Neural progenitor cell (in vitro differentiated cells): ENCODE data around the gene ZNF827. TPM values are rescaled to one million over a fixed set of nuclear protein-coding genes. Genes with fewer than 3 reads are reported as not detected.
A peak's percentile ranks its signal among the peaks of the same experiment; 100 is the strongest.

ENCODE experiments used
- DNase-seq: peaks from one replicate; pipeline ENCODE4 v3.0.0-alpha.2; 2016; ENCODE audit warnings: low spot score
- H2AFZ ChIP-seq: fragments of 200-600 bp; sonication (generic); replicated peaks from 2 replicates; pipeline ENCODE4 v1.6.1; 2016; ENCODE audit warnings: antibody characterized with exemption
- H3F3A ChIP-seq: fragments of 200-600 bp; sonication (generic); 2 replicates; pipeline ENCODE4 v1.6.1; 2016; ENCODE audit warnings: antibody characterized with exemption, low read depth
- H3K27ac ChIP-seq: fragments of 200-600 bp; sonication (generic); 2 replicates; pipeline ENCODE4 v1.5.1; 2016; ENCODE audit warnings: mild to moderate bottlenecking
- H3K27me3 ChIP-seq: fragments of 200-600 bp; sonication (generic); 2 replicates; pipeline ENCODE4 v1.6.1; 2016; ENCODE audit warnings: mild to moderate bottlenecking, moderate library complexity
- H3K36me3 ChIP-seq: fragments of 200-600 bp; sonication (generic); 2 replicates; pipeline ENCODE4 v1.5.1; 2016
- H3K4me1 ChIP-seq: fragments of 200-600 bp; sonication (generic); 2 replicates; pipeline ENCODE4 v1.6.1; 2016; ENCODE audit warnings: mixed run types
- H3K4me2 ChIP-seq: fragments of 200-600 bp; sonication (generic); 2 replicates; pipeline ENCODE4 v1.6.1; 2016
- H3K4me3 ChIP-seq: fragments of 200-600 bp; sonication (generic); 2 replicates; pipeline ENCODE4 v1.5.1; 2016
- H3K79me2 ChIP-seq: fragments of 200-600 bp; sonication (generic); 2 replicates; pipeline ENCODE4 v1.6.1; 2016; ENCODE audit warnings: low read depth
- H3K9ac ChIP-seq: fragments of 200-600 bp; sonication (generic); 2 replicates; pipeline ENCODE4 v1.6.1; 2016
- H3K9me3 ChIP-seq: fragments of 200-600 bp; sonication (generic); 2 replicates; pipeline ENCODE4 v1.5.1; 2016; ENCODE audit warnings: low read depth
- H4K20me1 ChIP-seq: fragments of 200-600 bp; sonication (generic); 2 replicates; pipeline ENCODE4 v1.6.1; 2016; ENCODE audit warnings: low read depth
- H3K27ac Mint-ChIP-seq: 3 replicates; pipeline ENCODE4 v1.8.0; 2021; ENCODE audit warnings: mixed read lengths
- H3K27me3 Mint-ChIP-seq: 2 replicates; pipeline ENCODE4 v1.8.0; 2022; ENCODE audit warnings: low read depth, mild to moderate bottlenecking, inconsistent platforms, moderate library complexity, mixed read lengths; ENCODE audit not compliant: insufficient read depth
- H3K36me3 Mint-ChIP-seq: 3 replicates; pipeline ENCODE4 v1.8.0; 2021; ENCODE audit warnings: mixed read lengths
- H3K4me1 Mint-ChIP-seq: 3 replicates; pipeline ENCODE4 v1.8.0; 2021; ENCODE audit warnings: mixed read lengths
- H3K4me3 Mint-ChIP-seq: 3 replicates; pipeline ENCODE4 v1.8.0; 2021; ENCODE audit warnings: mild to moderate bottlenecking, moderate library complexity, mixed read lengths
- H3K9me3 Mint-ChIP-seq: 3 replicates; pipeline ENCODE4 v1.8.0; 2020; ENCODE audit warnings: mixed read lengths
- CTCF ChIP-seq: fragments of 200-600 bp; sonication (generic); IDR thresholded peaks from 2 replicates; pipeline ENCODE4 v1.5.1; 2017; ENCODE audit warnings: antibody characterized with exemption, mild to moderate bottlenecking
- EZH2 ChIP-seq: fragments of 200-600 bp; sonication (generic); IDR thresholded peaks from 2 replicates; pipeline ENCODE4 v1.6.1; 2017; ENCODE audit warnings: antibody characterized with exemption, mild to moderate bottlenecking, moderate library complexity
- EZH2phosphoT487 ChIP-seq: fragments of 200-600 bp; sonication (generic); IDR thresholded peaks from 2 replicates; pipeline ENCODE4 v1.6.1; 2017; ENCODE audit warnings: antibody characterized with exemption
- total RNA-seq: library from RNA; depleted of rRNA; stranded (reverse); fragments of >200 nt; gene quantifications from 2 replicates; pipeline ENCODE4 v1.2.3, GENCODE V29; 2015; ENCODE audit warnings: low replicate concordance

The ZNF827 gene
- total RNA-seq, 1 donor from 2014 or later: 7.7 TPM

- H3K9ac ChIP-seq: no peak overlapping the region
- no peak for DNase-seq
- no peaks in the 10 kb centered on the region for H3F3A ChIP-seq
- H3K27me3 ChIP-seq: no peaks in the 10 kb centered on the region
- peaks cover 24% of the 10 kb centered on the region for H3K4me1 ChIP-seq
- peak overlapping the region; percentile 14 for H3K27ac ChIP-seq
- peaks cover 13% of the 10 kb centered on the region for H3K79me2 ChIP-seq
- H3K4me3 Mint-ChIP-seq: no peak overlapping the region
- peaks cover 32% of the 10 kb centered on the region for H3K36me3 Mint-ChIP-seq
- TF ChIP-seq CTCF (no peak), EZH2phosphoT487 (no peak), EZH2 (no peak)
- no peaks in the 10 kb centered on the region for H3K9me3 Mint-ChIP-seq
- H3K9me3 ChIP-seq: no peaks in the 10 kb centered on the region
- peaks cover 23% of the 10 kb centered on the region for H4K20me1 ChIP-seq
- no peak overlapping the region for H3K4me3 ChIP-seq
- peaks cover 2% of the 10 kb centered on the region for H3K27me3 Mint-ChIP-seq
- H3K36me3 ChIP-seq: no peaks in the 10 kb centered on the region
- peaks cover 69% of the 10 kb centered on the region for H3K4me1 Mint-ChIP-seq
- no peak overlapping the region for H2AFZ ChIP-seq
- H3K27ac Mint-ChIP-seq: peak overlapping the region; percentile 55
- no peak overlapping the region for H3K4me2 ChIP-seq
These were observed 47.9 kb downstream of the ZNF827 start for GRCh38 chr4:145890689-145891088.

- Mint-ChIP-seq H3K4me3 (no peak overlapping the region), H3K27ac (no peak overlapping the region), H3K4me1 (peaks cover 67% of the 10 kb centered on the region), H3K36me3 (peaks cover 42% of the 10 kb centered on the region), H3K9me3 (no peaks in the 10 kb centered on the region), H3K27me3 (peaks cover 2% of the 10 kb centered on the region)
- no peak overlapping the region for H2AFZ ChIP-seq
- H3K27ac ChIP-seq: no peak overlapping the region
- H3K4me2 ChIP-seq: no peak overlapping the region
- H4K20me1 ChIP-seq: peaks cover 23% of the 10 kb centered on the region
- H3K79me2 ChIP-seq: peaks cover 3% of the 10 kb centered on the region
- H3K36me3 ChIP-seq: no peaks in the 10 kb centered on the region
- peaks cover 23% of the 10 kb centered on the region for H3K4me1 ChIP-seq
- no peak overlapping the region for H3K9ac ChIP-seq
- DNase-seq: no peak
- H3K27me3 ChIP-seq: no peaks in the 10 kb centered on the region
- no peak overlapping the region for H3K4me3 ChIP-seq
- no peaks in the 10 kb centered on the region for H3F3A ChIP-seq
- no peaks in the 10 kb centered on the region for H3K9me3 ChIP-seq
- TF ChIP-seq EZH2phosphoT487 (no peak), EZH2 (no peak), CTCF (peak; percentile 25)
These were observed 50.2 kb downstream of the ZNF827 start for GRCh38 chr4:145888393-145888792.

GRCh38 chr4:145887241-145887991, 51.2 kb downstream of the ZNF827 start:
- no peak overlapping the region for H2AFZ ChIP-seq
- no peak overlapping the region for H3K4me3 Mint-ChIP-seq
- H3K27ac ChIP-seq: no peak overlapping the region
- TF ChIP-seq EZH2: no peak
- TF ChIP-seq CTCF: no peak
- no peak for TF ChIP-seq EZH2phosphoT487
- peaks cover under 1% of the 10 kb centered on the region for H3K79me2 ChIP-seq
- H3K4me1 ChIP-seq: peaks cover 14% of the 10 kb centered on the region
- peaks cover 67% of the 10 kb centered on the region for H3K4me1 Mint-ChIP-seq
- H3K36me3 ChIP-seq: no peaks in the 10 kb centered on the region
- no peaks in the 10 kb centered on the region for H3K9me3 ChIP-seq
- H3K36me3 Mint-ChIP-seq: peaks cover 44% of the 10 kb centered on the region
- H3K9me3 Mint-ChIP-seq: no peaks in the 10 kb centered on the region
- peaks cover 14% of the 10 kb centered on the region for H4K20me1 ChIP-seq
- DNase-seq: no peak
- H3K4me3 ChIP-seq: no peak overlapping the region
- H3K9ac ChIP-seq: no peak overlapping the region
- no peaks in the 10 kb centered on the region for H3F3A ChIP-seq
- peak overlapping the region; percentile 14 for H3K27ac Mint-ChIP-seq
- H3K4me2 ChIP-seq: peak overlapping the region; percentile 34
- no peaks in the 10 kb centered on the region for H3K27me3 ChIP-seq
- H3K27me3 Mint-ChIP-seq: peaks cover 2% of the 10 kb centered on the region
